ENCODE data around the gene CRYBG3. TPM values are rescaled to one million over a fixed set of nuclear protein-coding genes. Genes with fewer than 3 reads are reported as not detected.

CRYBG3 gene
- total RNA-seq, 1 donor from 2014 or later: 39.9 TPM

GRCh38 chr3:97971679-97972567 is 150.1 kb downstream of the CRYBG3 start, which contains the start of gene RIOX2:
Gene RIOX2, minus strand, starts transcription at chr3:97972431. Its CDS starts 4,838 bp downstream, at chr3:97967593.
- peak; percentile 56 for DNase-seq (ENCODE audit: low read depth)

GRCh38 chr3:97972976-97973375 is 151.2 kb downstream of the CRYBG3 start:
- no peak for DNase-seq (ENCODE audit: low read depth)

DNA sequence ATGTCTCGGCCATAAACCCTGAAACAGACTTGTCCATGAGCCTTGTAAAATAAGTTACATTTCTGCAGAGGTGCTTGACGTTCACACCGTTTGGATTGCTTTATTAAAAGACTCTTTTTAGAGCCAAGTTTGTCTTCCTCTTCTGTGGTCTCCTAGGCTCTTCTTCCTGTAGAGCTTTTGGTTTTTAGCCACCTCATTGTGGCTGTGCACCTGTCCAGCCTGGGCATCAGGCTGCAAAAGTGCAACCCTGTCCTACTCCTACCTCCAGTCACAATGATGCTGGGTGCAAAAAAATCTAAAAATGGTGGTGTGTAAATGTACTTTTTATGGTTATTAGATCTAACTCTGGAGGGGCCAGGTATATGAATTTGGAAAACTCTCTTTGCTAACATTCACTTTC is 153.2 kb downstream of the CRYBG3 start:
- no peak for DNase-seq (ENCODE audit: low read depth)

- no peak for DNase-seq (ENCODE audit: low read depth)
Measured at GRCh38 chr3:97975466-97975865, 153.7 kb downstream of the CRYBG3 start.

DNA sequence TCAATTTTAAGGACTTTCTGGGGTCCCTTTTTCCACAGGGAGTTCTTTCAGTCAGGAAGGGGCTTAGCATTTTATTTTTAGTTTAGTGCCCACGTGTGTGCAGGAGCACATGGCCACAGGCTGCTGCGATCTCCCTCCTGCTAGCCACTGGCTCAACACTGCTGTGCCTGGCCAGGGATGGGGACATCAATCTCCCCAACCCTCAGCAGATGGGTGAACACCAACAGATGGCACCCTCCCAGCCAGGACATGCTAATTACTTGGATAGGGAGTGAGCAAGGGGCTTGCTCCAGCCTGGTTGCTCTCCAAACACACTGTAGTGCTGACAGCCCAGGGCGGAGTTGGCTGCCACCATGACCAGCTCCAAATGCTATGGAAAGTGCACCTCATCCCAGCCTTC is 157.8 kb downstream of the CRYBG3 start:
- DNase-seq (ENCODE audit: low read depth): no peak

DNA sequence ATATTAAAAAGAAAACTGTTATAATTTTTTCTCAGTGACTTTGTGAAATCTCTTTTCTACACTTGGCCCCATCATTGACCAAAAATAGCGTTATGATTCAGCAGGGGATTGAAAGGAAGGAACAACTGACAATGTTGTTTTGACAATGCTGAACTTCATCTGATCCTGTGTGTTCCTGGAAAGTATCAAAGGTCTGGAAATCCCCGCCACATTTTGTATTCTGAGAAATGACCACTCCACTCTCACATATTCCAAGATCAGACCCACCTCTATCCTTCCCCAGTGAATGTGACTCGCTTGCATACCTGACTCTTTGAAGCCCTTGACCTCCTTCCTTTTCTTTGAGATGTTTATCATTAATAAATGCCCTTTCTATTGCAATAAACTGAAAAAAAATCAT is 160.1 kb downstream of the CRYBG3 start:
- peak; percentile 71 for DNase-seq (ENCODE audit: low read depth)

DNA sequence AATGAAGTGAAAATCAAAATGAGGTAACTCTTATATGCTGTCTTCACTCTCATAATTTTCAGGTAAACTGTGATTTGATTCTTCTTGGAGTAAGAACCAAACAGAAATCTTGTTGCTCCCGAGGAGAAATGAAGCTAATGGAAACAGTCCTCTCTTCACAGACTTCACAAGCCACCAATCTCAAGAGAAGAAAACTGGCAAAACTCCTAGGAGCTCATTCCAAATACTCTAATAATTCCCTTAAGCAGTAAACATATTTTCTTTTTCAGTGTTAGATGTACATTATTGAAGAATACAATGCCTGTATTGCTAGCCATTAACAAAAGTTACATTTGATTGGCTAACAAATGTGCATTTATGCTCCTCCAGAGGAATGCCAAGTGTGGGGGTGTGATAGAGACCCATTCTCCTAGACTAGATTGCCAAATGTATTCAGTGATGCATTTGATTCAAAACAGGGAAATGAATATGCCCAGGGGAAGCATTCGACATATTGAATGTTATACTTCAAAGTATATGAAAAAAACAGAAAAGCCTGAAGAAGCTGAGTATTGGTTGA is 162.2 kb downstream of the CRYBG3 start:
- no peak for DNase-seq (ENCODE audit: low read depth)

- no peak for DNase-seq (ENCODE audit: low read depth)
Measured at GRCh38 chr3:97987306-97987705, 165.5 kb downstream of the CRYBG3 start.

DNA sequence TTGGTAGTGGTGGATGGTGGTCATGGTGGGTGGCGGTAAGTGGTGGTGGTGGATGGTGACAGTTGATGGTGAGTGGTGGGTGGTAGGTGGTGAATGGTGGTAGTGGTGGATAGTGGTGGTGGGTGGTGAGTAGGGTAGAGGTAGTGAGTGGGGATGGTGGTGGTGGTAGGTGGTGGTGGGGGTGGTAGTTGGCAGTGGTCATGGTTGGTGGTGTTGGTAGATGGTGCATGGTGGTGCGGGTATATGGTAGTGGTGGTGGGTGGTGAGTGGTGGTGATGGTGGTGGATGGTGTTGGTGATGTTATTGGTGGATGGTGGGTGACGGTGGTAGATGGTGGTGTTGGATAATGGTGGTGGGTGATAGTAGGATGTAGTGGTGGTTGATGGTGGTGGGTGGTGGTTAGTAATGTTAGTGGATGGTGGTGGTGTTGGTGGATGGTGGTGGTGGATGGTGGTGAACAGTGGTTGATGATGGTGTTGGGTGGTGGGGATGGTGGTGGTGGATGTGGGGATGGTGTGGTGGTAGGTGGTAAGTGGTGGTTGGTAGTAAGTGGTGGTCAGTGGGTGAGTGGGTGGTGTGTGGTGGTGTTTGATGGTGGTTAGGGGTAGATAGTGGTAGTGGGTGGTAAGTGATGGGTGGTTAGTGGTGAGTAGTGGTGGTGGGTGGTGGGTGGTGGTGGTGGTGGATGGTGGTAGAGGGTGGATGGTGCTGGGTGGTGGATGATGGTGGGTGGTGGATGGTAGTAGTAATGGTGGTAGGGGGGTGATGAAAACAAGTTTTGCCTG is 167.2 kb downstream of the CRYBG3 start:
- DNase-seq (ENCODE audit: low read depth): no peak

DNA sequence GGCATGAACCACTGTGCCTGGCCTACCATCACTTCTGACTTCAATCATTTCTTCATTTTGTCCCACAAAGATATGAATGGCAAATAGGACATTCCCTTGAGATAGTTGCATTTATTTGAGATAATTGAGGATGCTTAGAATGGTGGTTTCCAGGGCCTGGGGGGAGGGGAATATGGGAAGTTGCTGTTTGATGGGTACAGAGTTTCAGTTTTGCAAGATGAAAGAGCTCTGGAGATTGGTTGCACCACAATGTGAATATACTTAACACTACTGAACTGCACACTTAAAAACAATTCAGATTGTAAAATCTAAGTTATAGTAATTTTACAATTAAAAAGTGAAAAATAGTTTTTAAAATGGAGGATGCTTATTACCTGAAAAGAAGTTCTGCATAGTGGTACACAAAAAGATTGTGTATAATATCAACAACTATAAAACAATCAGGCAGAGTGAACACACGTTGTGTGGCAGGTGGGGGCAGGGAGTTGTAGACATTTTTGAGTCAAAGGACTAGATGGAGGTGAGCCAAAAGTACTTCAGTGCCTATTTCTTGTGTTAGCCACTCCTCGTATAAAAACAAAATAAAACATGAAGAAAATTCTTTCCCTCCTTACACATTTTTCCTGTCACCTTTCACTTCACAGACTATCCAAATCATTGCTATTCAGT is 168.9 kb downstream of the CRYBG3 start:
- DNase-seq (ENCODE audit: low read depth): no peak

DNA sequence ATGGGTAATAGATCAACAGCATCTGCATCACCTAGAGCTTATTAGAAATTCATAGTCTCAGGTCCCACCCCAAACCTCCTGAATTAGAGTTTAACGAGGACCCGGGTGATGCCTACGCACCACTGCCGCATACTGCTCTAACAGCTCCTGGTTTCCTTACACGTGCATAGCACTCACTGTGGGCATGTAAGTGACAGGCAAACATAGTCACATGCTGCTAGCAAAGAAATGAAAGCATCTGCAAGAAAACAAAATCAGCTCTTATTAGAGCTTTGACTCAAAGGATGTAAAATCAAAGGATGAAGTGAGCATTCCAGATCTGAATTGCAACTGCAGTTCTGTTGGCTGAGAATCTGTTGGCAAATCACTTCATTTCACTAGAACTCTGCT is 169.5 kb downstream of the CRYBG3 start:
- no peak for DNase-seq (ENCODE audit: low read depth)

DNA sequence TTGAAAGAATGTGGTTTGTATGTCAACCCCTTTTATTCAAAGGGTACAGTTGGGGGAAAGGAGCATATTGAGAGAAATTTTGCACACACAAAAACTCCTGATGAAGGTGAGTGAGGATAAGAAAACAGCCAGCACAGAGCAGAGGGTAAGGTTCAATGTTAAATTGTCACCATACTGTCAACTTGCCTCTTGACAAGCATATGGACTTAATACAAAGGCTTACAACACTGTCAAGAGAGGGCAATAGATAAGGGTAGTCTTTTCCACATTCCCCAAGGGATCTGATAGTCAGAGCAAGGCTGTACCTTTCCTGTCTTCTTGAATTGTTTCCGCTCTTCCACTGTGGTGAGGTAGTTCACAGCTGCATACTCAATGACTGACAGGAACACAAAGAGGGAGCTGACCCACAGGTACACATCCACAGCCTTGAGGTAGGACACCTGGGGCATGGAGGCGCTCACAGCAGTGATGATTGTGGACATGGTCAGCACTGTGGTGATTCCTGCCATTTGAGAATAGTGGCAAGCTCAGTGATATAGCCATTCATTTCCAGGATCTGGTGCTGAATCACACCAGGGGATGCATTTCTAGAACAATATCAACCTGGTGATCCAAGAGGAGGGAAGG is 170.8 kb downstream of the CRYBG3 start:
- no peak for DNase-seq (ENCODE audit: low read depth)

DNA sequence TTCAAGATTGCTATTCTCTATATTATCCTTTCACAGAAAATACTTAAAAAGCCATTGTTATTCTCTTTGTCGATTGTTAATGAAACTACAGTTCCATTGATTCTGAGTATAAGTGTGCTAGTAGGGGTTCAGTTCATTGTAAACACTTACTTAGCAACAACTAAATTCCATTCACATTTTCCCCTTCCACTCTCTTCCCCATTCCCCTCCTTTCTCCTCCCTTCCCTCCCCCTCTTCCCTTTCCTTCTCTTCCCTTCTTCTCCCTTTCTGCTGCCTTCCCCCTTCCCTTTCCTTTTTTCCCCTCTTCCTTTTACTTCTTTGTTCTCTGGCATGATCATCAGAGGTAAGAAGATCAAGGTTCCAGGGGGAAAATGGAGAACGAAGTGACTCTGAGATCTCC is 171.7 kb downstream of the CRYBG3 start:
- DNase-seq (ENCODE audit: low read depth): no peak

GRCh38 chr3:97994328-97994945 is 172.6 kb downstream of the CRYBG3 start:
- DNase-seq (ENCODE audit: low read depth): no peak

Other genes with a start within 250 kb of the CRYBG3 start
- 5.2 and 15.2 TPM in 2 replicates for gene ARL6, start 57.3 kb upstream of the CRYBG3 start, total RNA-seq
- 29.6 and 40.8 TPM in 2 replicates for gene RIOX2, start 150.4 kb downstream of the CRYBG3 start, total RNA-seq
- not detected in 2 replicates for gene GABRR3, start 213.3 kb downstream of the CRYBG3 start, total RNA-seq